Measurements from ENCODE around the gene ADI1.
"Not testable (repeated sequence)": the region's sequence is repeated elsewhere in the genome, so short reads cannot be mapped to it uniquely, and the experiment has no call there.

ADI1 gene

GRCh38 chr2:3461801-3462492 is 57.4 kb downstream of the ADI1 start:
- peak; percentile 80 for DNase-seq

GRCh38 chr2:3460831-3461800 is 58.2 kb downstream of the ADI1 start:
- DNase-seq = no peak

GRCh38 chr2:3460156-3460555 is 59.2 kb downstream of the ADI1 start:
- no peak for DNase-seq

DNA sequence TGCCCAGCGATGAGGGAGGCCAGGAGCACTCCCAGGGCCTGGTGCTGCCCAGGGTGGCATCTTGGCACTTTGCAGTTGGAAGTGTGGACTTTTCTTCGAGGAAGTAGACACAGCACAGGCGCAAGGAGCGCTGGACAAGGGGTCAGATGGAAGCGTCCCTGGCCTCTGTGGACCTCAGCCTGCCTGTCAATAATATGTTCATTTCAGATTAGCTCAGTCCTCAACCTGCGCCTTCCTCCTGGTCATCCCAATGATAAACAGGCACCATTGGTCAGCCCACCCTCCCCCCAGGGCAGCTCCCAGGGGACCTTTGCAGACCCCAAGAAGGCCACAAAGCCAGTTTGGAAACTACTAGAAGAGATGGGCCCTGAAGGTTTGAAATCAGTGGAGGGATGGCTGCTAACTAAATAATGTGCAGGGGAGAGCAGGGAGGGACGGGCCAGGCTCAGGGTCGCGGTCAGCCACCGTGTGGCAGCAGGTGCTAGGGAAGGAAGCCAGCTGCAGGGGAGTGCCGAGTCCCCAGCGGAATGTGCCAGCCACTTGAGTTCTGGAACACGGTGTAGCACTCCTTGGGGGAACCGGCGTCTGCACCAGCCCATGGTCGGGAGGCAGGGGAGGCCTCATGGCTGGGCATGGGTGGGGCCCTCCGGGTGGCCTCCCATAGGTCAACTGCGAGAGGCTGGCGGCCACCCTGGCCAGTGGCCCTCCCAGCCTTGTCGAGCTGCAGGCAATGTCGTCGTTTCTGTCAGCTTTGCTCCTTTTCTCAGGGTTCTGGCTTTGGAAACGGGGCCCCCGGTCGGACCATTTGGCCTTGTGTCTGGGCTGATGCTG is 59.9 kb downstream of the ADI1 start:
- DNase-seq = no peak

GRCh38 chr2:3458396-3459184 is 60.7 kb downstream of the ADI1 start:
- no peak for DNase-seq

- DNase-seq = no peak
Measured at GRCh38 chr2:3457524-3458395, 61.6 kb downstream of the ADI1 start.

DNA sequence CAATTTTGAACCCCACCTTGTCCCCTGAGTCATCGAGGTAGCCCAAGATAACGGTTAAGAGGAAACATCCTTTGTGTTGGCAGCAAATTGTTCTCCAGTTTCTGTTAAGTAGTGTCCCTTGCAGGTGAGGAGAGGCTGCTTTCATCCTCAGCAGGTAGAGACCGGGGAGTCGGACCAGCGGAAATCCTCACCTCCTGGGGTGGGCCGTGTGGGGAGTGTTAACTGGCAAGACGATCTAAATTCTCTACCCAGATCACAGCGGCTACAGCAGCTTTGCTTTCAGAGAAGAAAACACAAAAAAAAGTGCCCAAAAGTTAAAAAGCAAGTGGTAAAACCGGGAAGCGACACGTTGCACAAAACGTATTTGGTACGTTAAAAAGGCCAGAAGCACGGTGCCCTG is 63.2 kb downstream of the ADI1 start:
- no peak for DNase-seq

DNA sequence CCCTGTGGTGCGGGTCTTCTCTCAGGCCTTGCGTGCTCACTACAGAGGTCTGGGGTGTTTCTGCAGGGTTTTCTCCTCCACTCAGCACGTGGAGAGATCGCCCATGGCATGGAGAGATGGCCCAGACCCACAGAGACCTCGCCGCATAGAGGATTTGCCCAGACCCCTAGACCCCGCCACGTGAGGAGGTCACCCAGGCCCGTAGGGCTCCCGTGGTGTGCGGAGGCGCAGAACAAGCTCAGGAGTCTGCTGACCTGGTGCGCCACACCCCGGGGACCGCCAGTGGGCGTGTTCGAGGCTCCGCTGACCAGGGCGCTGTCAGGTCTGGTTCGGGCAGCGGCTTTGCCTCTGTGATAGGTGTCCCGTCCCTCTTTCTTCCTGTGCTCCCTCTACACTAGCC is 64.5 kb downstream of the ADI1 start:
- DNase-seq = no peak

GRCh38 chr2:3454005-3454404 is 65.3 kb downstream of the ADI1 start:
- not testable (repeated sequence) for DNase-seq

DNA sequence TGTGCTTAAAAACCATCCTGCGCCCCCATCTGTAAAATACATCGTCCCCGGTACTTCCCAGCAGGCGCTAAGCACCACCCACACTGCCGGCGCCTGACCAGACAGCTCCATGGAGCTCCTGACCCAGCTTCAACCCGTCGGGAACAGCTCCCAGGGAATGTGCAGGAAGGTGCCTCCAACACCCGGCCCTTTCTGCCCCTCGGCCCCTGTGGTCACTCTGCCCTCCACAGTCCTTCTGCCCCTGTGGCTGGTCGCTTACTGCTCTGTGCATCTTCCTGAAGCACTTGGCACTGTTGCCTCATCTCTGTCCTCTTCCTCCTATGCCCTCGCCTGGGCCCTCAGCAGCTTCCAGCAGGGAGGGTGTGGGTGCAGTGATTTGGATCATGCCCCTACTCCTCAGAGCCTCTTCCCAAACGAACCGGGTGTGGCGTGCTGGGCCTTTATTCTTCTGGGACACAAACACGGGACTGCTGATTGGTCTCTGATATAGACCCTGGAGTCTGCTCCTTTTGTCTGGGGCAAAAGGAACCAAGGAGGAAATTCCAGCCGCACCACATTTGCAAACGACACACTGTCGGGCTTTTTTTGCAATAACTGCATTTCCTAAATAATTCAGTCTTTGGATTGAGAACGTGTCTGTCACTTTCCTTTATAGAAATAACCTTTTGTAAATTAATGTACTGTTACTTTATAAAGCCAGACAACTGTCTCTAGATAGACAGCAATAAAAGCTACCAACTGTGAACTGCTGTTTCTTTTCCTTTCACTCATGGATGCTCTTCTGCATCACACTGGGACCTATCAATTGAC is 65.9 kb downstream of the ADI1 start:
- no peak for DNase-seq

- DNase-seq = no peak
Measured at GRCh38 chr2:3451926-3452671, 67.2 kb downstream of the ADI1 start.

GRCh38 chr2:3451169-3451568 is 68.2 kb downstream of the ADI1 start:
- DNase-seq = no peak

DNA sequence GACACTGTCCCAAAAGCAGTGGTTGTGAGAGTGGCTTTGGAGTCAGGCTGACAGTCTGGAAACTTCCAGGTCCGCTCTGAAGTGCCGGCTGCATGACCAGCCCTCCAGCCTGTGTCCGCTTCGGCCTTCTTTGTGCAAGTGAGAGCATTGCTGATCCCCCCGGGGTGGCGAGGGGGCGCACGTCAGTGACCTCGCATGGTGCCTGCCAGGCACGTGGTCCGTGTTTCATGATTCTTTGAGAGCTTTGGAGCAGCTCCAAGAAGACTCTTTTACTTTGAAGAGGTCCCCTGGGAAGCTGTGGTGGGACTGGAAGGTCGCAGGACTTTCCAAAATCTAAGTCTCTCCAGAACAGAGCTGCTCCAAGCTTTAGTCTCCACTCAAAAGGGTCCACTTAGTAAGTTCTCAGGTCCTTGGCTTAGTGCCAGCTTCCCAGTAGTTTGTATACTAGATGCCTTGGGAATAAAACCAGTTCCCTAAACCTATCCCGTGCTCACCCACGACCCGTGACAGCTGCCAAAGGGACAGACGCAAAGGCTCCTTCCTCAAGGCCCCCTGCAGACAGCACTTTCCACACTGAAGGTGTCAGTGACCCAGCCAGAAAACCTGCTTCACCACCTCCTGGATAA is 68.8 kb downstream of the ADI1 start:
- DNase-seq = no peak

DNA sequence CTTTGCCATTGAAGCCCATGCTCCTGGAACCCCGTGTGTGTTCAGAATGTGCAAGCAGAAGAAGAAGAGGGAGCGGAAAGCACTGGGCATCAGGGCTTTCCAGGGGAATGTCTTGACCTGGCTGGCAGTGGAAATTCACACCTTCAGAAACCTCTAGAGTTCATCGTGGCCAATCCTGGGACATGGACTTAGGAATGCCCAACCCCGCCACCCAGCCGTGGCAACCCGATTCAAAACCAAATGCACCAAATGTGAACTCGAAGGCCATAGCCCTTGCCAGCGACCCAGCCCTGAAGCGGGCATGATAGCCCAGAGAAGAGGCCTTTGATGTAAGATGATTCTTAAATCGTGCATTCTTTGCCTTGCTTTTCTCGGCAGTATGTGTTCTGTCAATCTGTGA is 69.4 kb downstream of the ADI1 start:
- no peak for DNase-seq

GRCh38 chr2:3449086-3449485 is 70.2 kb downstream of the ADI1 start:
- no peak for DNase-seq

DNA sequence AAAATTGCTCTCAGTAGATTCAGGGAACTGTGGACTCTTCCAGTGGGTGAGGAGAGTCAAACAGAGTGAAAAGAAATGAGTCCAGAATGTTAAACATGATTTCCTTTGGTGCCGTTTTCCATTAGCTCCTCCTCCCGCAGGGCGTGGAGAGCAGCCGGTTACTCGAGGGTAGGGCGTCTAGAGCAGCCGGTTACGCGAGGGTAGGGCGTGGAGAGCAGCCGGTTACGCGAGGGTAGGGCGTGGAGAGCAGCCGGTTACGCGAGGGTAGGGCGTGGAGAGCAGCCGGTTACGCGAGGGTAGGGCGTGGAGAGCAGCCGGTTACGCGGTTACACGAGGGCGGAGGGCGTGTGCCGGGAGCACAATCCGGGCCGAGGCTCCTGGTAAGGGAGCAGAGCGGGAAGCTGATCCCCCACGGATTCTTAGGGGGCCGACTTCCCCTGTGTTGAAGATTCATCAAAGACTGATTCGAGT is 70.9 kb downstream of the ADI1 start:
- DNase-seq = not testable (repeated sequence)

DNA sequence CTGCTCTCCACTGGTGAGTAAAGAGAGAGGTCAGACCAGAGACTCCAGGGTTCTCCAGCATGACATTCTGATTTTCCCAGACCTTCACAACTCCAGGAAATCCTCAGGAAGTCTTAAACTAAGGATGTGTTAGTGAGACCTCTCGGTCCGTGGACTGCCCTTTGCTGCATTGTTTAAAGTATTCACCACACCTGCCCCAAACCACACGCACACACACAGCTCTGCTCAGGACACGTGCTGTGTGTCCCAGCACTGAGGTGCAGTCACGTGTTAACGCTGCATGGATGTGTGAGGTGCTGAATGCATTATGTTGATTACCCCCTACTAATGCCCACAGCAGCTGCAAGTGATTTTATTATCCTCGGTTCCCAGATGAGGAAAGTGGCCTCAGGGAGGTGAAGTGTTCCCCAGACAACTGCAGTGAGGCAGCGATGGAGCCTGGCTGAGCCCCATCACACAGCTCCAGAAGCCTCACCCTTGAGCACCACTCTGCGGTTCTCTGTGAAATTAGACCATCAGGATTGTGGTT is 71.5 kb downstream of the ADI1 start:
- DNase-seq = no peak

Measured in inflammatory macrophage treated with lipopolysaccharide for 4 hours (primary cell).